Measurements from ENCODE around the gene DPEP2. TPM values are rescaled to one million over a fixed set of nuclear protein-coding genes. Genes with fewer than 3 reads are reported as not detected.
A peak's percentile ranks its signal among the peaks of the same experiment; 100 is the strongest.
"Not testable (repeated sequence)": the region's sequence is repeated elsewhere in the genome, so short reads cannot be mapped to it uniquely, and the experiment has no call there.

Gene DPEP2
- total RNA-seq, 1 donor from 2014 or later, result 1.1 TPM

DNA sequence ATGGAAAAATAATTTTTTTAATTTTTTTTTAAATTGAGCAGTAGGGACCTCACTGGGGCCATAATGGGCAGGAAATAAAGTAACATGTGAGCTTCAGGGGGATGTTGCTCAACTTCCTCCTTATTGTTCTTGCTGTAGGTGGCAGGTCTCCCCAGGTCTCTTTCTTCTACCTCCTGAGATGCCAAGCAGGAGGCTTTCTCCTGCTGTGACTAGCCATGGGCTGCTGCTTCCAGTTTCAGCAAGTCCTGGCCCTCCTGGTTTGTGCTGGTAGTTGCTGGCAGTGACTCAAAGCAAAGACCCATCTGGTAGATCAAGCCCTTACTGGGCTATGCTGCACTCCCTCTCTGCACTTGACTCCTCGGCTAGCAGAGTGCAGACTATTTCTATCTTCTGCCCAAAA, 14.2 kb upstream of the DPEP2 start:
- no peak for DNase-seq (ENCODE audit: low spot score in 2 of 2)
- intact Hi-C loops (cut with DNase I), result no loop called here
- no peaks in the 10 kb centered on the region for H3K36me3 ChIP-seq
- H3K4me3 ChIP-seq, result no peak overlapping the region
- TF ChIP-seq, protein P1, sequence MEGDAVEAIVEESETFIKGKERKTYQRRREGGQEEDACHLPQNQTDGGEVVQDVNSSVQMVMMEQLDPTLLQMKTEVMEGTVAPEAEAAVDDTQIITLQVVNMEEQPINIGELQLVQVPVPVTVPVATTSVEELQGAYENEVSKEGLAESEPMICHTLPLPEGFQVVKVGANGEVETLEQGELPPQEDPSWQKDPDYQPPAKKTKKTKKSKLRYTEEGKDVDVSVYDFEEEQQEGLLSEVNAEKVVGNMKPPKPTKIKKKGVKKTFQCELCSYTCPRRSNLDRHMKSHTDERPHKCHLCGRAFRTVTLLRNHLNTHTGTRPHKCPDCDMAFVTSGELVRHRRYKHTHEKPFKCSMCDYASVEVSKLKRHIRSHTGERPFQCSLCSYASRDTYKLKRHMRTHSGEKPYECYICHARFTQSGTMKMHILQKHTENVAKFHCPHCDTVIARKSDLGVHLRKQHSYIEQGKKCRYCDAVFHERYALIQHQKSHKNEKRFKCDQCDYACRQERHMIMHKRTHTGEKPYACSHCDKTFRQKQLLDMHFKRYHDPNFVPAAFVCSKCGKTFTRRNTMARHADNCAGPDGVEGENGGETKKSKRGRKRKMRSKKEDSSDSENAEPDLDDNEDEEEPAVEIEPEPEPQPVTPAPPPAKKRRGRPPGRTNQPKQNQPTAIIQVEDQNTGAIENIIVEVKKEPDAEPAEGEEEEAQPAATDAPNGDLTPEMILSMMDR (IDR thresholded peaks at IDR 0.05), result no peak
- no peak overlapping the region for H3K27ac ChIP-seq
- no peaks in the 10 kb centered on the region for H3K4me1 ChIP-seq
- no peaks in the 10 kb centered on the region for H3K9me3 ChIP-seq
- no peaks in the 10 kb centered on the region for H3K27me3 ChIP-seq

DNA sequence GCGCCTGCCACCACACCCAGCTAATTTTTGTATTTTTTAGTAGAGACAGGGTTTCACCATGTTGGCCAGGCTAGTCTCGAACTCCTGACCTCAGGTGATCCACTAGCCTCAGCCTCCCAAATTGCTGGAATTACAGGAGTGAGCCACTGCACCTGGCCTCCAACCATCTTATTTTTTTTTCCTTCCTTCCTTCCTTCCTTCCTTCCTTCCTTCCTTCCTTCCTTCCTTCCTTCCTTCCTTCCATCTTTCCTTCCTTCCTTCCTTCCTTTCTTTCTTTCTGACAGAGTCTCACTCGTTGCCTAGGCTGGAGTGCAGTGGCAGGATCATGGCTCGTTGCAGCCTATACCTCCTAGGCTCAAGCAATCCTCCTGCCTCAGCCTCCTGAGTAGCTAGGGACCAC, 10.6 kb upstream of the DPEP2 start:
- H3K4me3 ChIP-seq; DNase-seq (ENCODE audit: low spot score in 2 of 2); H3K4me1 ChIP-seq; intact Hi-C loops (cut with DNase I); H3K27ac ChIP-seq; H3K36me3 ChIP-seq; H3K9me3 ChIP-seq; H3K27me3 ChIP-seq: not testable (repeated sequence)

DNA sequence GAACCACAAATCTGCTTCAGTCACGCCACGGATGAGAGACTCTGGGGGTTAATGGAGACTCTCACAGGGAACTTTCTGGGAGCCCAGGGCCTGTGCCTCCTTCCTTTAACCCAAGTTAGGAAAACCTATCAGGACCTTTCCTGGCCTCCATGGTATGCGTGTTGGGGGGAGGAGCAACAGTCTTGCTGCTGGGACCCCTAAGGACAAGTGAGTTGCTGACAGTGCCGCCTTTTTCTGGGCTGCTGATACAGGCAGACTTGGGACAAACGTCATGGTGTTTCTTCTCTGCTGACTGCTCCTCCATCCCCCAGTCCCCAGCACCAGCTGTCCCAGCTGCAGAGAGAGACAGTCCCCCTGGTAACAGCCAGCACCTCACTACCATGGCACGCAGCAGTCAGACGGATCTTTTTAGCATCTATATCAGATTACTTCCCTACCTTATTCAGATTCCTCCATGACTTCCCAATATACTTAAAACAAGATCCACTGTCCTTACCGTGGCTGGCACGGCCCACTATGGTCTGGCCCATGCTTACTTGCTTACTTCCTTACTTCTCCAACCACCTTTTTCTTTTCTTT, 10.0 kb upstream of the DPEP2 start:
- Histone ChIP-seq H3K9me3 (no peaks in the 10 kb centered on the region), H3K4me3 (no peak overlapping the region), H3K27me3 (no peaks in the 10 kb centered on the region), H3K27ac (no peak overlapping the region), H3K36me3 (no peaks in the 10 kb centered on the region), H3K4me1 (no peaks in the 10 kb centered on the region)
- TF ChIP-seq, protein P1 (IDR thresholded peaks at IDR 0.05), result no peak
- intact Hi-C loops (cut with DNase I), result no loop called here
- DNase-seq (ENCODE audit: low spot score in 2 of 2), result no peak

DNA sequence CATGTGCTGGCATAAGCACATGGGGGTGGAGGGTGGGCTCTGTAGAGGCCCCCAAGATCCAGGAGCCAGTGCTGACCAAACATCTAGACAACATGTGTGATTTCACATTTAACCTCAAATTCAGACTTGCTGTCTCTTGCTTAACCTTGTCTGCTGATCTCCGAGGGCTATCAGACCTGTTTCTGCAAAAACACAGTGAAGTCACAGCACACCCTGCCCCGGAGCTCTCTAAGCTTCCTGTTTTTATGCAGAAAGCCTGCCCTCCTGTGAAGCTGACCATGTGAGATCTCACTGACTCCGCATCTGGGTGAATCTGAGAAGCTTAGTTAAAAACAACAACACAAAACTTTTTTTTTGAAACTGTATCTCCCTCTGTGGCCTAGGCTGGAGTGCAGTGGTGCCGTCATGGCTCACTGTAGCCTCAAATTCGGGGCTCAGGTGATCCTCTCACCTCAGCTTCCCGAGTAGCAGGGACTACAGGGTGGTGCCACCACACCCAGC, 6.6 kb upstream of the DPEP2 start:
- TF ChIP-seq, protein P1 (IDR thresholded peaks at IDR 0.05), result no peak
- Histone ChIP-seq H3K4me1 (no peaks in the 10 kb centered on the region), H3K36me3 (no peaks in the 10 kb centered on the region), H3K27me3 (no peaks in the 10 kb centered on the region), H3K27ac (peak overlapping the region; percentile 27 to 57), H3K4me3 (no peak overlapping the region), H3K9me3 (no peaks in the 10 kb centered on the region)
- DNase-seq (ENCODE audit: low spot score in 2 of 2), result peak in 1 of 2 donors; percentile 34
- intact Hi-C loops (cut with DNase I), result no loop called here

DNA sequence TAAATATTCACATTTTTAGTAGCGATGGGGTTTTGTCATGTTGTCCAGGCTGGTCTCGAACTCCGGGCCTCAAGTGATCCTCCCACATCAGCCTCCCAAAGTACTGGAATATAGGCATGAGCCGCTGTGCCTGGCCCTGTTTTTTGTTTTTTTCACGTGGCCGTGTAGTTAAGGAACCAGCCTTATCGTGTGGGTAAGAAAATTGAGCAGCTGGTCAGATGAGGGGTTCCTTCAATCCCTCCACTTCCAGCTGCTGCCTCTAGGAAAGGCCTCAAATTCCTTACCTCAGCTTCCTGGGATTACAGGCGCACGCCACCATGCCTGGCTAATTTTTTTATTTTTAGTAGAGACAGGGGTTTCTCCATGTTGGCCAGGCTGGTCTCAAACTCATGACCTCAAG, 5.9 kb upstream of the DPEP2 start:
- H3K4me1 ChIP-seq, result no peaks in the 10 kb centered on the region
- H3K9me3 ChIP-seq, result no peaks in the 10 kb centered on the region
- no peaks in the 10 kb centered on the region for H3K36me3 ChIP-seq
- no peak for DNase-seq (ENCODE audit: low spot score in 2 of 2)
- TF ChIP-seq, protein P1 (IDR thresholded peaks at IDR 0.05), result no peak
- no peak overlapping the region for H3K4me3 ChIP-seq
- H3K27ac ChIP-seq, result peak overlapping the region in 1 of 2 donors; percentile 57
- intact Hi-C loops (cut with DNase I), result no loop called here
- no peaks in the 10 kb centered on the region for H3K27me3 ChIP-seq

DNA sequence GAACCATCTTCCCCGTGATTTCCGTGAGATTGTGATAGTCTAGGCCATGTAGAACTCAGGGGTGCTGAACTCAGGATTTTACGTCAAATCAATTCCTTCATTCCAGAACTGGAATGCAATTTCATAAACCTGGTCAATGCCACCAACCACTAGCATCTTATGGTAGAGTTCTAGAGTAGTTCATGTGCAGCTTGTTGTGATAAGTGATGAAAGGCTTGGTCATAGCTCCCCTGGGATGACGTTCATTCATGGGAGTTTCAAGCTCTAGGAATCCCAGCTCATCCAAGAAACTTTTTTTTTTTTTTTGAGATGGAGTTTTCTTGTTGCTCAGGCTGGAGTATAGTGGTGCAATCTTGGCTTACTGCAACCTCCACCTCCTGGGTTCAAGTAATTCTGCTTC, 3.7 kb upstream of the DPEP2 start:
- TF ChIP-seq, protein P1 (IDR thresholded peaks at IDR 0.05), result no peak
- H3K9me3 ChIP-seq, result no peaks in the 10 kb centered on the region
- intact Hi-C loops (cut with DNase I), result no loop called here
- no peaks in the 10 kb centered on the region for H3K36me3 ChIP-seq
- no peaks in the 10 kb centered on the region for H3K27me3 ChIP-seq
- DNase-seq (ENCODE audit: low spot score in 2 of 2), result no peak
- no peaks in the 10 kb centered on the region for H3K4me1 ChIP-seq
- no peak overlapping the region for H3K27ac ChIP-seq
- H3K4me3 ChIP-seq, result no peak overlapping the region

Measured in ascending aorta (tissue), 2 donors.